ENCODE results near the gene SLC38A10.

DNA sequence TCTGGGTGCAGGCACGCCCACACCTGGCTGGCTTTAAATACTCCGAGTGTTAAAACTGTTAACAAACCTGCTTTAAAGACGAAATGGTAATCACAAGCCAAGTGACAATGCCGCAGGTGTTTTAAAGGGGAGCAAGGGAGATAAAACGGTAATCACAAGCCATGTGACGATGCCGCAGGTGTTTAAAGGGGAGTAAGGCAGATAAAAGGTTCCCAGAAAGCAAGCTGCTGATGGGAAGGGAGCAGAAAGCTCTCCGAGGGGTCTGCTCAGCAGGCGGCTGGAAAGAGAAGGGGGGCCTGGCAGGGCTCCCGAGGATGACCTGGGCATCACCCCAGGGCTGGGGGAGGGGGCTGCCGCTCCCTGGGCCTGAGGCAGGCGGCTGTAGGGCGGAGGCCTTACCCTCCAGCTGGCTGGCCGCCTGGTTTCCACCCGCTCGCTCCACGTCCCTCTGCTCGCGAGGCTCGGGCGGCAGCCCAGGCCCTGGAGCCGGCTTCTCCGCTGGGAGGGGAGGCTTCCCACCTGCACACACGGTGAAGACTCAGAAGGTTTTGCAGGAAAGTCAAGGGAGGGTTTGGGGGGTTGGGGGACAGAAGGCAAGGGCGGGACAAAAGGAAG is 43.9 kb downstream of the SLC38A10 start:
- TF ChIP-seq, protein P1, sequence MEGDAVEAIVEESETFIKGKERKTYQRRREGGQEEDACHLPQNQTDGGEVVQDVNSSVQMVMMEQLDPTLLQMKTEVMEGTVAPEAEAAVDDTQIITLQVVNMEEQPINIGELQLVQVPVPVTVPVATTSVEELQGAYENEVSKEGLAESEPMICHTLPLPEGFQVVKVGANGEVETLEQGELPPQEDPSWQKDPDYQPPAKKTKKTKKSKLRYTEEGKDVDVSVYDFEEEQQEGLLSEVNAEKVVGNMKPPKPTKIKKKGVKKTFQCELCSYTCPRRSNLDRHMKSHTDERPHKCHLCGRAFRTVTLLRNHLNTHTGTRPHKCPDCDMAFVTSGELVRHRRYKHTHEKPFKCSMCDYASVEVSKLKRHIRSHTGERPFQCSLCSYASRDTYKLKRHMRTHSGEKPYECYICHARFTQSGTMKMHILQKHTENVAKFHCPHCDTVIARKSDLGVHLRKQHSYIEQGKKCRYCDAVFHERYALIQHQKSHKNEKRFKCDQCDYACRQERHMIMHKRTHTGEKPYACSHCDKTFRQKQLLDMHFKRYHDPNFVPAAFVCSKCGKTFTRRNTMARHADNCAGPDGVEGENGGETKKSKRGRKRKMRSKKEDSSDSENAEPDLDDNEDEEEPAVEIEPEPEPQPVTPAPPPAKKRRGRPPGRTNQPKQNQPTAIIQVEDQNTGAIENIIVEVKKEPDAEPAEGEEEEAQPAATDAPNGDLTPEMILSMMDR (IDR thresholded peaks at IDR 0.05) = no peak
- TF ChIP-seq GABPA (IDR thresholded peaks at IDR 0.05; ENCODE audit: low read depth) (no peak), TCF12 (IDR thresholded peaks at IDR 0.05) (no peak), SMC3 (IDR thresholded peaks at IDR 0.05; ENCODE audit: low read depth, low read length) (no peak), EZH2phosphoT487 (IDR thresholded peaks at IDR 0.05; ENCODE audit: borderline replicate concordance, low read depth) (no peak), EP300 (IDR thresholded peaks at IDR 0.05; ENCODE audit: borderline replicate concordance in 1 of 2, low read depth in 1 of 2, low read length in 1 of 2) (no peak), MEF2A (IDR thresholded peaks at IDR 0.05; ENCODE audit: borderline replicate concordance, low read depth) (no peak), TEAD4 (IDR thresholded peaks at IDR 0.05; ENCODE audit: borderline replicate concordance, insufficient read depth) (no peak), TAF1 (IDR thresholded peaks at IDR 0.05; ENCODE audit: borderline replicate concordance, low read depth, low read length) (no peak), ELF1 (IDR thresholded peaks at IDR 0.05) (no peak), RFX5 (IDR thresholded peaks at IDR 0.05; ENCODE audit: low read length) (no peak)
- TF ChIP-seq, protein P2, sequence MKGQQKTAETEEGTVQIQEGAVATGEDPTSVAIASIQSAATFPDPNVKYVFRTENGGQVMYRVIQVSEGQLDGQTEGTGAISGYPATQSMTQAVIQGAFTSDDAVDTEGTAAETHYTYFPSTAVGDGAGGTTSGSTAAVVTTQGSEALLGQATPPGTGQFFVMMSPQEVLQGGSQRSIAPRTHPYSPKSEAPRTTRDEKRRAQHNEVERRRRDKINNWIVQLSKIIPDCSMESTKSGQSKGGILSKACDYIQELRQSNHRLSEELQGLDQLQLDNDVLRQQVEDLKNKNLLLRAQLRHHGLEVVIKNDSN (IDR thresholded peaks at IDR 0.05; ENCODE audit: borderline replicate concordance, low read depth) = no peak
- TF ChIP-seq, protein P3, sequence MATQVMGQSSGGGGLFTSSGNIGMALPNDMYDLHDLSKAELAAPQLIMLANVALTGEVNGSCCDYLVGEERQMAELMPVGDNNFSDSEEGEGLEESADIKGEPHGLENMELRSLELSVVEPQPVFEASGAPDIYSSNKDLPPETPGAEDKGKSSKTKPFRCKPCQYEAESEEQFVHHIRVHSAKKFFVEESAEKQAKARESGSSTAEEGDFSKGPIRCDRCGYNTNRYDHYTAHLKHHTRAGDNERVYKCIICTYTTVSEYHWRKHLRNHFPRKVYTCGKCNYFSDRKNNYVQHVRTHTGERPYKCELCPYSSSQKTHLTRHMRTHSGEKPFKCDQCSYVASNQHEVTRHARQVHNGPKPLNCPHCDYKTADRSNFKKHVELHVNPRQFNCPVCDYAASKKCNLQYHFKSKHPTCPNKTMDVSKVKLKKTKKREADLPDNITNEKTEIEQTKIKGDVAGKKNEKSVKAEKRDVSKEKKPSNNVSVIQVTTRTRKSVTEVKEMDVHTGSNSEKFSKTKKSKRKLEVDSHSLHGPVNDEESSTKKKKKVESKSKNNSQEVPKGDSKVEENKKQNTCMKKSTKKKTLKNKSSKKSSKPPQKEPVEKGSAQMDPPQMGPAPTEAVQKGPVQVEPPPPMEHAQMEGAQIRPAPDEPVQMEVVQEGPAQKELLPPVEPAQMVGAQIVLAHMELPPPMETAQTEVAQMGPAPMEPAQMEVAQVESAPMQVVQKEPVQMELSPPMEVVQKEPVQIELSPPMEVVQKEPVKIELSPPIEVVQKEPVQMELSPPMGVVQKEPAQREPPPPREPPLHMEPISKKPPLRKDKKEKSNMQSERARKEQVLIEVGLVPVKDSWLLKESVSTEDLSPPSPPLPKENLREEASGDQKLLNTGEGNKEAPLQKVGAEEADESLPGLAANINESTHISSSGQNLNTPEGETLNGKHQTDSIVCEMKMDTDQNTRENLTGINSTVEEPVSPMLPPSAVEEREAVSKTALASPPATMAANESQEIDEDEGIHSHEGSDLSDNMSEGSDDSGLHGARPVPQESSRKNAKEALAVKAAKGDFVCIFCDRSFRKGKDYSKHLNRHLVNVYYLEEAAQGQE (IDR thresholded peaks at IDR 0.05; ENCODE audit: low read depth, low read length) = no peak
- TF ChIP-seq, protein P4, sequence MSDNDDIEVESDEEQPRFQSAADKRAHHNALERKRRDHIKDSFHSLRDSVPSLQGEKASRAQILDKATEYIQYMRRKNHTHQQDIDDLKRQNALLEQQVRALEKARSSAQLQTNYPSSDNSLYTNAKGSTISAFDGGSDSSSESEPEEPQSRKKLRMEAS (IDR thresholded peaks at IDR 0.05; ENCODE audit: low read depth) = no peak

Data from SK-N-SH (cell line).